H9 (cell line): ENCODE data around the gene ITPKB. TPM values are rescaled to one million over a fixed set of nuclear protein-coding genes. Genes with fewer than 3 reads are reported as not detected.

Source experiments
- DNase-seq: peaks from one replicate; pipeline ENCODE4 v3.0.0-alpha.2; 2017
- H2AFZ ChIP-seq: one replicate; pipeline ENCODE4 v1.6.1; 2013; ENCODE audit warnings: mild to moderate bottlenecking, low read length, control low read depth, moderate library complexity
- H2AK5ac ChIP-seq: 2 replicates; pipeline ENCODE4 v1.6.1; 2013; ENCODE audit warnings: low read length, control low read depth, mixed read lengths; ENCODE audit not compliant: insufficient read length
- H2BK120ac ChIP-seq: one replicate; pipeline ENCODE4 v1.6.1; 2013; ENCODE audit warnings: low read depth, mild to moderate bottlenecking, low read length, control low read depth, inconsistent platforms; ENCODE audit not compliant: poor library complexity, severe bottlenecking
- H2BK12ac ChIP-seq: 2 replicates; pipeline ENCODE4 v1.6.1; 2013; ENCODE audit warnings: low read length, control low read depth, mixed read lengths, low read depth; ENCODE audit not compliant: insufficient read length
- H2BK15ac ChIP-seq: 2 replicates; pipeline ENCODE4 v1.6.1; 2013; ENCODE audit warnings: low read depth, low read length, control low read depth
- H2BK20ac ChIP-seq: one replicate; pipeline ENCODE4 v1.6.1; 2013; ENCODE audit warnings: low read depth, mild to moderate bottlenecking, low read length, control low read depth, inconsistent platforms; ENCODE audit not compliant: poor library complexity, severe bottlenecking
- H2BK5ac ChIP-seq: 2 replicates; pipeline ENCODE4 v1.6.1; 2013; ENCODE audit warnings: low read length, control low read depth, mixed read lengths; ENCODE audit not compliant: insufficient read length
- H3K14ac ChIP-seq: 2 replicates; pipeline ENCODE4 v1.6.1; 2013; ENCODE audit warnings: low read length, control low read depth; ENCODE audit not compliant: insufficient read depth
- H3K18ac ChIP-seq: 2 replicates; pipeline ENCODE4 v1.6.1; 2013; ENCODE audit warnings: low read depth, mild to moderate bottlenecking, mixed read lengths, low read length, control low read depth; ENCODE audit not compliant: insufficient read length
- H3K23ac ChIP-seq: 2 replicates; pipeline ENCODE4 v1.6.1; 2013; ENCODE audit warnings: low read length, control low read depth, mixed read lengths, low read depth; ENCODE audit not compliant: insufficient read length
- H3K23me2 ChIP-seq: 2 replicates; pipeline ENCODE4 v1.6.1; 2013; ENCODE audit warnings: low read depth, mild to moderate bottlenecking, mixed read lengths, low read length, control low read depth; ENCODE audit not compliant: insufficient read length, poor library complexity, severe bottlenecking
- H3K27ac ChIP-seq: 2 replicates; pipeline ENCODE4 v1.5.1; 2013; ENCODE audit warnings: low read length, control low read depth, mixed read lengths, low read depth; ENCODE audit not compliant: insufficient read length
- H3K27me3 ChIP-seq: 2 replicates; pipeline ENCODE4 v1.6.1; 2013; ENCODE audit warnings: low read length, control low read depth, inconsistent platforms; ENCODE audit not compliant: insufficient read depth
- H3K4ac ChIP-seq: 2 replicates; pipeline ENCODE4 v1.6.1; 2013; ENCODE audit warnings: low read depth, mild to moderate bottlenecking, control low read depth, inconsistent platforms, low read length, moderate library complexity
- H3K4me1 ChIP-seq: 2 replicates; pipeline ENCODE4 v1.6.1; 2013; ENCODE audit warnings: low read length, control low read depth, inconsistent platforms; ENCODE audit not compliant: insufficient read depth
- H3K4me2 ChIP-seq: 2 replicates; pipeline ENCODE4 v1.6.1; 2013; ENCODE audit warnings: low read length, control low read depth, mixed read lengths; ENCODE audit not compliant: insufficient read length, insufficient read depth
- H3K56ac ChIP-seq: 2 replicates; pipeline ENCODE4 v1.6.1; 2013; ENCODE audit warnings: low read depth, mild to moderate bottlenecking, mixed read lengths, low read length, control low read depth; ENCODE audit not compliant: insufficient read length
- H3K79me1 ChIP-seq: 2 replicates; pipeline ENCODE4 v1.6.1; 2013; ENCODE audit warnings: low read depth, mild to moderate bottlenecking, moderate library complexity, low read length, control low read depth, inconsistent platforms; ENCODE audit not compliant: insufficient read depth, poor library complexity, severe bottlenecking
- H3K79me2 ChIP-seq: 2 replicates; pipeline ENCODE4 v1.6.1; 2013; ENCODE audit warnings: low read length, control low read depth, inconsistent platforms; ENCODE audit not compliant: insufficient read depth
- H3K9ac ChIP-seq: 2 replicates; pipeline ENCODE4 v1.6.1; 2013; ENCODE audit warnings: low read length, control low read depth, mixed read lengths; ENCODE audit not compliant: insufficient read length; ENCODE audit errors: extremely low read depth
- H3K9me3 ChIP-seq: one replicate; pipeline ENCODE4 v1.6.1; 2013; ENCODE audit warnings: low read depth, low read length, inconsistent platforms; ENCODE audit not compliant: control insufficient read depth
- H3T11ph ChIP-seq: one replicate; pipeline ENCODE4 v1.6.1; 2013; ENCODE audit warnings: mild to moderate bottlenecking, low read length, control low read depth, inconsistent platforms
- H4K20me1 ChIP-seq: one replicate; pipeline ENCODE4 v1.6.1; 2013; ENCODE audit not compliant: control insufficient read depth, insufficient read length, insufficient read depth
- H4K5ac ChIP-seq: 2 replicates; pipeline ENCODE4 v1.6.1; 2013; ENCODE audit warnings: low read depth, mild to moderate bottlenecking, mixed read lengths, low read length, control low read depth; ENCODE audit not compliant: insufficient read length
- H4K8ac ChIP-seq: replicated peaks from 2 replicates; pipeline ENCODE4 v1.6.1; 2013; ENCODE audit warnings: low read length, control low read depth, mixed read lengths, low read depth; ENCODE audit not compliant: insufficient read length
- H4K91ac ChIP-seq: 2 replicates; pipeline ENCODE4 v1.6.1; 2013; ENCODE audit warnings: low read depth, mild to moderate bottlenecking, moderate library complexity, mixed read lengths, low read length, control low read depth; ENCODE audit not compliant: insufficient read length
- H3K27ac Mint-ChIP-seq, 3 experiments: 2 replicates in 2 of 3; 3 replicates in 1 of 3; pipeline ENCODE4 v1.8.0; 2020 to 2021; ENCODE audit warnings: mixed read lengths in 3 of 3, mild to moderate bottlenecking in 1 of 3, moderate library complexity in 1 of 3
- H3K27me3 Mint-ChIP-seq: 2 replicates; pipeline ENCODE4 v1.8.0; 2021; ENCODE audit warnings: low read depth, mild to moderate bottlenecking, moderate library complexity, mixed read lengths
- H3K36me3 Mint-ChIP-seq, 3 experiments: 2 replicates in 2 of 3; 3 replicates in 1 of 3; pipeline ENCODE4 v1.8.0; 2020 to 2021; ENCODE audit warnings: low read depth in 3 of 3, mixed read lengths in 3 of 3; ENCODE audit not compliant: insufficient read depth in 1 of 3
- H3K4me1 Mint-ChIP-seq, 2 experiments: 2 replicates each; pipeline ENCODE4 v1.8.0; 2020; ENCODE audit warnings: mixed read lengths in 2 of 2
- H3K4me3 Mint-ChIP-seq, 2 experiments: 2 replicates in 1 of 2; 3 replicates in 1 of 2; pipeline ENCODE4 v1.8.0; 2020 to 2021; ENCODE audit warnings: mild to moderate bottlenecking in 2 of 2, mixed read lengths in 2 of 2, moderate library complexity in 1 of 2
- H3K9me3 Mint-ChIP-seq, 2 experiments: 2 replicates in 1 of 2; 3 replicates in 1 of 2; pipeline ENCODE4 v1.8.0; 2020; ENCODE audit warnings: mild to moderate bottlenecking in 2 of 2, mixed read lengths in 2 of 2, moderate library complexity in 1 of 2
- WGBS: extraction: QIAGEN DNeasy Blood & Tissue Kit; methylation state at CpG from one replicate; pipeline ENCODE4 v1.1.7; 2013; ENCODE audit warnings: missing lambda C conversion rate, low lambda C conversion rate, mixed read lengths; ENCODE audit not compliant: insufficient read length; ENCODE audit errors: extremely low coverage; 5-methylcytosine and 5-hydroxymethylcytosine counted together
- total RNA-seq: library from RNA; stranded (reverse); gene quantifications from 2 replicates; pipeline ENCODE4 v1.2.1, GENCODE V29; 2021
- TF ChIP-seq, protein P1 (sequence below): fragments of 200-600 bp; sonication (generic); conservative IDR thresholded peaks from 3 replicates; pipeline ENCODE4 v1.8.0; 2021; ENCODE audit warnings: antibody characterized with exemption, mild to moderate bottlenecking

ITPKB gene
- total RNA-seq, 1 experiment from 2014 or later: 3.8 TPM

DNA sequence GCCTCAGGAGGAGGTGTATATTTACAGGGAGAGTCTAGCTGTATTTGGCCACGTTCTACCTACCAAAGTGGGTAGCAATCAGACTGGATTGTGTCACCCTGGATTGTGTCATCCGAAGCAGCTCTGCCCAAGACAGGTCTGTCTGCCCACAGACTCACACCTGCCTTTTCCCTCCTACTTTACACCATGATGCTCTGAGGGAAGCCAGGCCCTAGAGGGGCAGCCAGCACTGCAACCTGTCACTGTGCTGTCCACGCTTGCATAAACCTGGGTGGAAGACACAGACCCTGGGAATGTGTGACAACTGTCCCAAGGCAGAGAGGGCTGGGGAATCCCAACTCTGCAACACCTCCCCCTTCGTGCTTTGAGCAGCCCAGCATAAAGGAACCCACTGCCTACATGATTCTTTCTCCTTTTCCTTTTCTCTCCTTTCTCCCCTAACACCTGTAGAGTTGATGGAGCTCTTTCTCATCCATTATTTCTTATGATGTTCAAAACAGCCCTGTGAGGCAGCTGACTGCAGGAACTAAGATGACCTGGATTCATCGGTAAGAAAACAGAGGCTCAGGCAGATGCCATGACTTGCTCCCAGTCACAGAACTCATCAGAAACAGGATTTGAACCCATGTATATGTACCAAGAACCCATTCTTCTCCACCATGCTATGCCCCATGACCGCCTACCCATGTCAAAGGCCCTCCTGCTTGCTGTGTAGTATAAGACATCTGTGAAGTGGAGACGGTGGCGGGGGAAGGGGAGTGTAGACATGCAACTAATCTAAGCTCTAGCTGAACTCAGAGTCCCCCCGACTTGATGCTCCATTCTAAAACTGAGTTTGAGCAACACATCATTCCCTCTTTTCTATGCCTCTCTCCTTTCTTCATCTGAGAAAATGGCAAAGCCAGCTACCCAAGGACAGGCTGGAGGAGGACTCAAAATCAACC is 55.9 kb downstream of the ITPKB start:
- H4K91ac ChIP-seq: no peak overlapping the region
- H4K20me1 ChIP-seq: no peaks in the 10 kb centered on the region
- no peak overlapping the region for H3K4me2 ChIP-seq
- Mint-ChIP-seq H3K27me3 (peaks cover 62% of the 10 kb centered on the region), H3K27ac (no peak overlapping the region), H3K36me3 (no peaks in the 10 kb centered on the region), H3K9me3 (no peaks in the 10 kb centered on the region; a peak in 1 of 5 replicates), H3K4me3 (no peak overlapping the region), H3K4me1 (peaks cover 51 to 57% of the 10 kb centered on the region in 2 experiments)
- H2BK20ac ChIP-seq: no peak overlapping the region
- WGBS: no CpG with 5 or more reads among the region's 9 CpGs
- H4K8ac ChIP-seq: no peak overlapping the region
- H3K79me2 ChIP-seq: no peaks in the 10 kb centered on the region
- no peak overlapping the region for H2BK120ac ChIP-seq
- H3K56ac ChIP-seq: no peak overlapping the region
- no peak overlapping the region for H3T11ph ChIP-seq
- H2AFZ ChIP-seq: no peak overlapping the region
- H3K4ac ChIP-seq: no peak overlapping the region
- TF ChIP-seq, protein P1, sequence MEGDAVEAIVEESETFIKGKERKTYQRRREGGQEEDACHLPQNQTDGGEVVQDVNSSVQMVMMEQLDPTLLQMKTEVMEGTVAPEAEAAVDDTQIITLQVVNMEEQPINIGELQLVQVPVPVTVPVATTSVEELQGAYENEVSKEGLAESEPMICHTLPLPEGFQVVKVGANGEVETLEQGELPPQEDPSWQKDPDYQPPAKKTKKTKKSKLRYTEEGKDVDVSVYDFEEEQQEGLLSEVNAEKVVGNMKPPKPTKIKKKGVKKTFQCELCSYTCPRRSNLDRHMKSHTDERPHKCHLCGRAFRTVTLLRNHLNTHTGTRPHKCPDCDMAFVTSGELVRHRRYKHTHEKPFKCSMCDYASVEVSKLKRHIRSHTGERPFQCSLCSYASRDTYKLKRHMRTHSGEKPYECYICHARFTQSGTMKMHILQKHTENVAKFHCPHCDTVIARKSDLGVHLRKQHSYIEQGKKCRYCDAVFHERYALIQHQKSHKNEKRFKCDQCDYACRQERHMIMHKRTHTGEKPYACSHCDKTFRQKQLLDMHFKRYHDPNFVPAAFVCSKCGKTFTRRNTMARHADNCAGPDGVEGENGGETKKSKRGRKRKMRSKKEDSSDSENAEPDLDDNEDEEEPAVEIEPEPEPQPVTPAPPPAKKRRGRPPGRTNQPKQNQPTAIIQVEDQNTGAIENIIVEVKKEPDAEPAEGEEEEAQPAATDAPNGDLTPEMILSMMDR: no peak
- peak overlapping the region; percentile 48; the same call in 1 of the 2 replicates for H3K14ac ChIP-seq
- H4K5ac ChIP-seq: no peak overlapping the region
- no peak overlapping the region for H2AK5ac ChIP-seq
- H3K23me2 ChIP-seq: no peaks in the 10 kb centered on the region
- H3K9ac ChIP-seq: no peak overlapping the region
- H3K4me1 ChIP-seq: peaks cover 8% of the 10 kb centered on the region
- no peak overlapping the region for H3K18ac ChIP-seq
- no peak overlapping the region for H2BK5ac ChIP-seq
- H3K27me3 ChIP-seq: peaks cover 2% of the 10 kb centered on the region; the same call in 1 of the 2 replicates
- no peak for DNase-seq
- H2BK12ac ChIP-seq: no peak overlapping the region
- H3K9me3 ChIP-seq: no peaks in the 10 kb centered on the region
- no peak overlapping the region for H2BK15ac ChIP-seq
- H3K23ac ChIP-seq: no peak overlapping the region
- H3K79me1 ChIP-seq: no peaks in the 10 kb centered on the region
- no peak overlapping the region for H3K27ac ChIP-seq
